H9 (cell line): Measurements from ENCODE around the gene TRPC5OS. TPM values are rescaled to one million over a fixed set of nuclear protein-coding genes. Genes with fewer than 3 reads are reported as not detected.

ENCODE experiments used
- DNase-seq: peaks from one replicate; pipeline ENCODE4 v3.0.0-alpha.2; 2017
- H2AFZ ChIP-seq: one replicate; pipeline ENCODE4 v1.6.1; 2013; ENCODE audit warnings: mild to moderate bottlenecking, low read length, control low read depth, moderate library complexity
- H2AK5ac ChIP-seq: 2 replicates; pipeline ENCODE4 v1.6.1; 2013; ENCODE audit warnings: low read length, control low read depth, mixed read lengths; ENCODE audit not compliant: insufficient read length
- H2BK120ac ChIP-seq: one replicate; pipeline ENCODE4 v1.6.1; 2013; ENCODE audit warnings: low read depth, mild to moderate bottlenecking, low read length, control low read depth, inconsistent platforms; ENCODE audit not compliant: poor library complexity, severe bottlenecking
- H2BK12ac ChIP-seq: 2 replicates; pipeline ENCODE4 v1.6.1; 2013; ENCODE audit warnings: low read length, control low read depth, mixed read lengths, low read depth; ENCODE audit not compliant: insufficient read length
- H2BK15ac ChIP-seq: 2 replicates; pipeline ENCODE4 v1.6.1; 2013; ENCODE audit warnings: low read depth, low read length, control low read depth
- H2BK20ac ChIP-seq: one replicate; pipeline ENCODE4 v1.6.1; 2013; ENCODE audit warnings: low read depth, mild to moderate bottlenecking, low read length, control low read depth, inconsistent platforms; ENCODE audit not compliant: poor library complexity, severe bottlenecking
- H2BK5ac ChIP-seq: 2 replicates; pipeline ENCODE4 v1.6.1; 2013; ENCODE audit warnings: low read length, control low read depth, mixed read lengths; ENCODE audit not compliant: insufficient read length
- H3K14ac ChIP-seq: 2 replicates; pipeline ENCODE4 v1.6.1; 2013; ENCODE audit warnings: low read length, control low read depth; ENCODE audit not compliant: insufficient read depth
- H3K18ac ChIP-seq: 2 replicates; pipeline ENCODE4 v1.6.1; 2013; ENCODE audit warnings: low read depth, mild to moderate bottlenecking, mixed read lengths, low read length, control low read depth; ENCODE audit not compliant: insufficient read length
- H3K23ac ChIP-seq: 2 replicates; pipeline ENCODE4 v1.6.1; 2013; ENCODE audit warnings: low read length, control low read depth, mixed read lengths, low read depth; ENCODE audit not compliant: insufficient read length
- H3K23me2 ChIP-seq: 2 replicates; pipeline ENCODE4 v1.6.1; 2013; ENCODE audit warnings: low read depth, mild to moderate bottlenecking, mixed read lengths, low read length, control low read depth; ENCODE audit not compliant: insufficient read length, poor library complexity, severe bottlenecking
- H3K27ac ChIP-seq: 2 replicates; pipeline ENCODE4 v1.5.1; 2013; ENCODE audit warnings: low read length, control low read depth, mixed read lengths, low read depth; ENCODE audit not compliant: insufficient read length
- H3K27me3 ChIP-seq: 2 replicates; pipeline ENCODE4 v1.6.1; 2013; ENCODE audit warnings: low read length, control low read depth, inconsistent platforms; ENCODE audit not compliant: insufficient read depth
- H3K4ac ChIP-seq: 2 replicates; pipeline ENCODE4 v1.6.1; 2013; ENCODE audit warnings: low read depth, mild to moderate bottlenecking, control low read depth, inconsistent platforms, low read length, moderate library complexity
- H3K4me1 ChIP-seq: 2 replicates; pipeline ENCODE4 v1.6.1; 2013; ENCODE audit warnings: low read length, control low read depth, inconsistent platforms; ENCODE audit not compliant: insufficient read depth
- H3K4me2 ChIP-seq: 2 replicates; pipeline ENCODE4 v1.6.1; 2013; ENCODE audit warnings: low read length, control low read depth, mixed read lengths; ENCODE audit not compliant: insufficient read length, insufficient read depth
- H3K56ac ChIP-seq: 2 replicates; pipeline ENCODE4 v1.6.1; 2013; ENCODE audit warnings: low read depth, mild to moderate bottlenecking, mixed read lengths, low read length, control low read depth; ENCODE audit not compliant: insufficient read length
- H3K79me1 ChIP-seq: 2 replicates; pipeline ENCODE4 v1.6.1; 2013; ENCODE audit warnings: low read depth, mild to moderate bottlenecking, moderate library complexity, low read length, control low read depth, inconsistent platforms; ENCODE audit not compliant: insufficient read depth, poor library complexity, severe bottlenecking
- H3K79me2 ChIP-seq: 2 replicates; pipeline ENCODE4 v1.6.1; 2013; ENCODE audit warnings: low read length, control low read depth, inconsistent platforms; ENCODE audit not compliant: insufficient read depth
- H3K9ac ChIP-seq: 2 replicates; pipeline ENCODE4 v1.6.1; 2013; ENCODE audit warnings: low read length, control low read depth, mixed read lengths; ENCODE audit not compliant: insufficient read length; ENCODE audit errors: extremely low read depth
- H3K9me3 ChIP-seq: one replicate; pipeline ENCODE4 v1.6.1; 2013; ENCODE audit warnings: low read depth, low read length, inconsistent platforms; ENCODE audit not compliant: control insufficient read depth
- H3T11ph ChIP-seq: one replicate; pipeline ENCODE4 v1.6.1; 2013; ENCODE audit warnings: mild to moderate bottlenecking, low read length, control low read depth, inconsistent platforms
- H4K20me1 ChIP-seq: one replicate; pipeline ENCODE4 v1.6.1; 2013; ENCODE audit not compliant: control insufficient read depth, insufficient read length, insufficient read depth
- H4K5ac ChIP-seq: 2 replicates; pipeline ENCODE4 v1.6.1; 2013; ENCODE audit warnings: low read depth, mild to moderate bottlenecking, mixed read lengths, low read length, control low read depth; ENCODE audit not compliant: insufficient read length
- H4K8ac ChIP-seq: replicated peaks from 2 replicates; pipeline ENCODE4 v1.6.1; 2013; ENCODE audit warnings: low read length, control low read depth, mixed read lengths, low read depth; ENCODE audit not compliant: insufficient read length
- H4K91ac ChIP-seq: 2 replicates; pipeline ENCODE4 v1.6.1; 2013; ENCODE audit warnings: low read depth, mild to moderate bottlenecking, moderate library complexity, mixed read lengths, low read length, control low read depth; ENCODE audit not compliant: insufficient read length
- H3K27ac Mint-ChIP-seq, 3 experiments: 2 replicates in 2 of 3; 3 replicates in 1 of 3; pipeline ENCODE4 v1.8.0; 2020 to 2021; ENCODE audit warnings: mixed read lengths in 3 of 3, mild to moderate bottlenecking in 1 of 3, moderate library complexity in 1 of 3
- H3K27me3 Mint-ChIP-seq: 2 replicates; pipeline ENCODE4 v1.8.0; 2021; ENCODE audit warnings: low read depth, mild to moderate bottlenecking, moderate library complexity, mixed read lengths
- H3K36me3 Mint-ChIP-seq, 3 experiments: 2 replicates in 2 of 3; 3 replicates in 1 of 3; pipeline ENCODE4 v1.8.0; 2020 to 2021; ENCODE audit warnings: low read depth in 3 of 3, mixed read lengths in 3 of 3; ENCODE audit not compliant: insufficient read depth in 1 of 3
- H3K4me1 Mint-ChIP-seq, 2 experiments: 2 replicates each; pipeline ENCODE4 v1.8.0; 2020; ENCODE audit warnings: mixed read lengths in 2 of 2
- H3K4me3 Mint-ChIP-seq, 2 experiments: 2 replicates in 1 of 2; 3 replicates in 1 of 2; pipeline ENCODE4 v1.8.0; 2020 to 2021; ENCODE audit warnings: mild to moderate bottlenecking in 2 of 2, mixed read lengths in 2 of 2, moderate library complexity in 1 of 2
- H3K9me3 Mint-ChIP-seq, 2 experiments: 2 replicates in 1 of 2; 3 replicates in 1 of 2; pipeline ENCODE4 v1.8.0; 2020; ENCODE audit warnings: mild to moderate bottlenecking in 2 of 2, mixed read lengths in 2 of 2, moderate library complexity in 1 of 2
- WGBS: extraction: QIAGEN DNeasy Blood & Tissue Kit; methylation state at CpG from one replicate; pipeline ENCODE4 v1.1.7; 2013; ENCODE audit warnings: missing lambda C conversion rate, low lambda C conversion rate, mixed read lengths; ENCODE audit not compliant: insufficient read length; ENCODE audit errors: extremely low coverage; 5-methylcytosine and 5-hydroxymethylcytosine counted together
- total RNA-seq: library from RNA; stranded (reverse); gene quantifications from 2 replicates; pipeline ENCODE4 v1.2.1, GENCODE V29; 2021
- TF ChIP-seq, protein P1 (sequence below): fragments of 200-600 bp; sonication (generic); conservative IDR thresholded peaks from 3 replicates; pipeline ENCODE4 v1.8.0; 2021; ENCODE audit warnings: antibody characterized with exemption, mild to moderate bottlenecking

TRPC5OS gene
- total RNA-seq, 1 experiment from 2014 or later, result not detected

DNA sequence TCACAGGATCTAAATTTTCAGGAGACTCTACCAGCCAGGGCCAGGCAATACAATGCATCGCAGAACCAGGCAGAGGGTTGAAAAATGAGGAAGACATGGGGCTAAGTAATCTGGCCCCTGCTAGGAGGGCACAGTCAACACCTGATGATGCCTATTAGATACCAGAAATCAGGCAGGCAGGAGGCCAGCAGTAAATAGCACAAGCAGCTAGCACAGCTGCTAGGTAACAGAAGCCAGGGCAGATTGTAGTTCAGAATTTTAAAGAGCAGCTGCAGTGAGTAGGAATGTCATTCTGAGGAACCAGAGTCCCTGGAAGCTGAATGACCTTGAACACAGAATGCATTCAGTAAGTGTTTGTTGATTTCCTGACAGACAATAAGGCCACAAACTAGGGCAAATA lies 38.8 kb upstream of the TRPC5OS start:
- Histone ChIP-seq H3T11ph (no peak overlapping the region), H2AFZ (no peak overlapping the region), H4K8ac (no peak overlapping the region), H4K91ac (no peak overlapping the region), H3K27ac (no peak overlapping the region), H3K14ac (no peak overlapping the region), H2BK5ac (no peak overlapping the region), H3K9me3 (no peaks in the 10 kb centered on the region), H2BK15ac (no peak overlapping the region), H3K4me1 (no peaks in the 10 kb centered on the region), H3K18ac (no peak overlapping the region), H2BK12ac (no peak overlapping the region), H3K79me2 (no peaks in the 10 kb centered on the region; the same call in 1 of the 2 replicates), H3K4me2 (no peak overlapping the region), H2BK120ac (no peak overlapping the region), H3K23ac (no peak overlapping the region), H4K20me1 (no peaks in the 10 kb centered on the region), H3K56ac (no peak overlapping the region), H4K5ac (no peak overlapping the region), H3K79me1 (no peaks in the 10 kb centered on the region), H3K27me3 (no peaks in the 10 kb centered on the region), H2AK5ac (no peak overlapping the region), H3K23me2 (no peaks in the 10 kb centered on the region), H3K4ac (no peak overlapping the region), H2BK20ac (no peak overlapping the region), H3K9ac (no peak overlapping the region)
- H3K36me3 Mint-ChIP-seq, result no peaks in the 10 kb centered on the region
- H3K27ac Mint-ChIP-seq, result peak overlapping the region in 1 of 3 experiments; percentile 6; a peak in 1 of 7 replicates
- no peaks in the 10 kb centered on the region; the same call in 1 of the 2 replicates for H3K27me3 Mint-ChIP-seq
- WGBS, result no CpG with 5 or more reads among the region's 1 CpG
- TF ChIP-seq, protein P1, sequence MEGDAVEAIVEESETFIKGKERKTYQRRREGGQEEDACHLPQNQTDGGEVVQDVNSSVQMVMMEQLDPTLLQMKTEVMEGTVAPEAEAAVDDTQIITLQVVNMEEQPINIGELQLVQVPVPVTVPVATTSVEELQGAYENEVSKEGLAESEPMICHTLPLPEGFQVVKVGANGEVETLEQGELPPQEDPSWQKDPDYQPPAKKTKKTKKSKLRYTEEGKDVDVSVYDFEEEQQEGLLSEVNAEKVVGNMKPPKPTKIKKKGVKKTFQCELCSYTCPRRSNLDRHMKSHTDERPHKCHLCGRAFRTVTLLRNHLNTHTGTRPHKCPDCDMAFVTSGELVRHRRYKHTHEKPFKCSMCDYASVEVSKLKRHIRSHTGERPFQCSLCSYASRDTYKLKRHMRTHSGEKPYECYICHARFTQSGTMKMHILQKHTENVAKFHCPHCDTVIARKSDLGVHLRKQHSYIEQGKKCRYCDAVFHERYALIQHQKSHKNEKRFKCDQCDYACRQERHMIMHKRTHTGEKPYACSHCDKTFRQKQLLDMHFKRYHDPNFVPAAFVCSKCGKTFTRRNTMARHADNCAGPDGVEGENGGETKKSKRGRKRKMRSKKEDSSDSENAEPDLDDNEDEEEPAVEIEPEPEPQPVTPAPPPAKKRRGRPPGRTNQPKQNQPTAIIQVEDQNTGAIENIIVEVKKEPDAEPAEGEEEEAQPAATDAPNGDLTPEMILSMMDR, result no peak
- H3K9me3 Mint-ChIP-seq, result no peaks in the 10 kb centered on the region
- no peak for DNase-seq
- no peaks in the 10 kb centered on the region for H3K4me1 Mint-ChIP-seq
- H3K4me3 Mint-ChIP-seq, result no peak overlapping the region
